ENCODE data around the gene ANXA5. TPM values are rescaled to one million over a fixed set of nuclear protein-coding genes. Genes with fewer than 3 reads are reported as not detected.
"Not testable (repeated sequence)": the region's sequence is repeated elsewhere in the genome, so short reads cannot be mapped to it uniquely, and the experiment has no call there.

ANXA5 gene
- total RNA-seq, 1 donor from 2014 or later, result 193 TPM

DNA sequence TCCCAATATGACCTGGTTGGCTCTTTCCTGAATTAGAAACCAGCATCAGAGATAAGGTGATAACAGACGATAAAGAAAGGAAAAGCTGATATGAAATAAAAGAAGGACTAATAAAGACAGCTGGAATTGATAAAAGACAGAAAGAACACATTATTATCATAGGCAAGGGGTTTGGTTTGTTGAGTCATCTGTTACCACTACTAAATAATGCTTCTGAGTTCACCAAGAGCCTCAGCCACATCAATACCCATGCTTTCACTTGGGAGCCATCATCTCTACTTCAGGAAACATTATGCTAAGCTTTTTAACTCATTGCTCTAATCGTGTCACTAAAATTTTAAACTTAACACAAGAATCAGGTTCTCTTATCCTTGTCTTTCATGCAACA is 27.6 kb downstream of the ANXA5 start:
- no peak overlapping the region for H3K9ac ChIP-seq (ENCODE audit: low read depth in 1 of 3, low read length in 3 of 3)
- peaks cover 14 to 47% (median 45%) of the 10 kb centered on the region in 3 donors for H3K36me3 ChIP-seq (ENCODE audit: control insufficient read depth in 3 of 3, insufficient read depth in 3 of 3, low read length in 3 of 3)
- no peak overlapping the region for H3K4me3 ChIP-seq (ENCODE audit: low read length in 3 of 3)
- peak overlapping the region; percentile 27 for H3K27ac ChIP-seq (ENCODE audit: low read depth, low read length)
- H3K9me3 ChIP-seq (ENCODE audit: control insufficient read depth in 3 of 3, low read length in 3 of 3), result no peaks in the 10 kb centered on the region
- peaks cover 0 to 6% (median 0%) of the 10 kb centered on the region in 3 donors for H3K4me1 ChIP-seq (ENCODE audit: control insufficient read depth in 3 of 3, insufficient read depth in 3 of 3, low read length in 3 of 3)
- H3K27me3 ChIP-seq (ENCODE audit: control insufficient read depth in 3 of 3, insufficient read depth in 3 of 3, low read length in 3 of 3), result no peaks in the 10 kb centered on the region

DNA sequence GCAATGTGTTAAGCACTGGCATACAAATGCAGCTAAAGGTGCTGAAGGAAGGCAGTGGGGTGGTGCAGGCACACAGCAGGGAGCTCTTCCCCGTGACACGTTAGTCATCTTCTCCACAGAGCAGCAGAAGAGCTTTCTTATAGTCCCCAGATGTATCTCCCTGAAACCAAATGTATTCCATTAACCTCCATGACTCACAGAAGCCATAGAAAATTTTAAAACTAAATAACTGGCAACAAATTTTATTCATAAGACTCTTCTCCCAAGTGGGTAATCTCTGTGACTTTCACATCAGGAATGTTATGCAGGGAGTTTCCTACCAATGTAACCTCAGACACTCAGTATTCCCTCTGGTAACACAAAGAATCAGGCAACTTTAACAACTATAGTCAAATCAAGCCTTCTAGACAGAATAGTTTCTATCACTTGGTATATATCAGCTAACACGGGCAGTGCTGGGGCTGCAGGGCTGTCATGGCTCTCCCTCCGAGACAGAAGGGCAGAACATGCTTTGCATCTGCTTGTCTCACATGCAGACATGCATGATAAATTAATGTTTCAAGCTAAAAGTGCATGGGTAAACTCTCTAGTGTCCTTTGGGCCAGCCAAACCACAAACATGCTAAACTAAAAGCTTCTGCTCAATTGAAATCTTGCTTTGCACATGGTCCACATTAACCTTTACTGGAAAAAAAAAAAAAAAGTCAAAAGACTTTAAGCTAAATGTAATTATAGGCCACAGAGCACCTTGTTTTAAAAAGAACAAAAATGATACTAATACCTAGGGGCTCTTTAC is 28.2 kb downstream of the ANXA5 start:
- Histone ChIP-seq H3K27ac (ENCODE audit: low read depth, low read length) (peak overlapping the region; percentile 27), H3K4me3 (ENCODE audit: low read length in 3 of 3) (no peak overlapping the region), H3K9me3 (ENCODE audit: control insufficient read depth in 3 of 3, low read length in 3 of 3) (no peaks in the 10 kb centered on the region), H3K9ac (ENCODE audit: low read depth in 1 of 3, low read length in 3 of 3) (no peak overlapping the region), H3K27me3 (ENCODE audit: control insufficient read depth in 3 of 3, insufficient read depth in 3 of 3, low read length in 3 of 3) (no peaks in the 10 kb centered on the region), H3K36me3 (ENCODE audit: control insufficient read depth in 3 of 3, insufficient read depth in 3 of 3, low read length in 3 of 3) (peaks cover 14 to 47% (median 45%) of the 10 kb centered on the region in 3 donors), H3K4me1 (ENCODE audit: control insufficient read depth in 3 of 3, insufficient read depth in 3 of 3, low read length in 3 of 3) (peaks cover 0 to 6% (median 0%) of the 10 kb centered on the region in 3 donors)

DNA sequence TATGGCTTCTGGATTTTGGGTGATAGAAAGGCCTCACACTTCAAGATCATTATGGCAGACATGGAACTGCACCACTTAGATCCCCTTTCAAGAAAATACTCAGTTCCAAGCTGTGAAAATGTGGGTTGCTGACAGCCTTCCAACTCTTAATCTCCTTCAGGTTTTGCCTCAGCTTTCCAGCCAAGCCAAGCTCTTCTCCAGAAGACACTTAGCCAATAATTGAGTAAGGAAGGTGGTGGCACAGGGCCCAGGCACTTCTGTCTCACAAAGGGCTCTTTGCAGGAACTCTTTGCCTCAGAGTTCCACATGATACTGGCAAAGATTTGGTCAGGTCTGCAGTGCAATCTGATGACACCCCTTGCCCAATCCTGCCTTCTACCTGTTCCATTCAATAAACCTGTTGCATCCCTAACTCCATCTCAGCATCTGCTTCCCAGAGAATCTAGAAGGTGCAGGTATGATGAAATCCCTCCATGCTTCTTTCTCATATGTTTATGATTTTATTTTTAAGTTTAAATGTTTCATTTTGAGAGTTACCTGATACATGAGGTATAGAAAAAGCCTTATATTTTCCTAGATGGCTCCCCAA is 30.6 kb downstream of the ANXA5 start:
- Histone ChIP-seq H3K27ac (ENCODE audit: low read depth, low read length) (no peak overlapping the region), H3K36me3 (ENCODE audit: control insufficient read depth in 3 of 3, insufficient read depth in 3 of 3, low read length in 3 of 3) (peaks cover 14 to 31% (median 23%) of the 10 kb centered on the region in 3 donors)

DNA sequence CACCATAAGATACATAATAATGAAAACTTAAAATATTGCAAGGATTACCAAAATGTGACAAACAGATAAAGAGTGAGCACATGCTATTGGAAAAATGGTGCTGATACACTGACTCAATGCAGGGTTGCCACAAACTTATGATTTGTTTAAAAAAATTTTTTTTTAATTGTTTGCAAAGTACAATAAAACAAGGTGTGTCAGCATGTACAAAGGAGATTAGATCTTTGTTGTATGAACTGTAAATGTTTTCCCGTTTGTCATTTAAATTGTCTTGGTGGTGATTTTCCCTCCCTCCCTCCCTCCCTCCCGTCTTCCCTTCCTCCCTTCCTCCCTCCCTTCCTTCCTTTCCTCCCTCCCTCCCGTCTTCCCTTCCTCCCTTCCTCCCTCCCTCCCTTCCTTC is 31.4 kb downstream of the ANXA5 start:
- Histone ChIP-seq H3K4me3 (ENCODE audit: low read length in 3 of 3) (no peak overlapping the region), H3K4me1 (ENCODE audit: control insufficient read depth in 3 of 3, insufficient read depth in 3 of 3, low read length in 3 of 3) (peaks cover 0 to 6% (median 0%) of the 10 kb centered on the region in 3 donors), H3K9ac (ENCODE audit: low read depth in 1 of 3, low read length in 3 of 3) (no peak overlapping the region), H3K9me3 (ENCODE audit: control insufficient read depth in 3 of 3, low read length in 3 of 3) (no peaks in the 10 kb centered on the region), H3K36me3 (ENCODE audit: control insufficient read depth in 3 of 3, insufficient read depth in 3 of 3, low read length in 3 of 3) (peaks cover 11 to 26% (median 18%) of the 10 kb centered on the region in 3 donors), H3K27ac (ENCODE audit: low read depth, low read length) (no peak overlapping the region), H3K27me3 (ENCODE audit: control insufficient read depth in 3 of 3, insufficient read depth in 3 of 3, low read length in 3 of 3) (no peaks in the 10 kb centered on the region)

More for the DNA sequence above, 30.6 kb downstream of the ANXA5 start:
- H3K27me3 ChIP-seq (ENCODE audit: control insufficient read depth in 3 of 3, insufficient read depth in 3 of 3, low read length in 3 of 3), result no peaks in the 10 kb centered on the region
- no peaks in the 10 kb centered on the region for H3K9me3 ChIP-seq (ENCODE audit: control insufficient read depth in 3 of 3, low read length in 3 of 3)
- peaks cover 0 to 6% (median 0%) of the 10 kb centered on the region in 3 donors for H3K4me1 ChIP-seq (ENCODE audit: control insufficient read depth in 3 of 3, insufficient read depth in 3 of 3, low read length in 3 of 3)
- no peak overlapping the region for H3K9ac ChIP-seq (ENCODE audit: low read depth in 1 of 3, low read length in 3 of 3)
- H3K4me3 ChIP-seq (ENCODE audit: low read length in 3 of 3), result no peak overlapping the region

DNA sequence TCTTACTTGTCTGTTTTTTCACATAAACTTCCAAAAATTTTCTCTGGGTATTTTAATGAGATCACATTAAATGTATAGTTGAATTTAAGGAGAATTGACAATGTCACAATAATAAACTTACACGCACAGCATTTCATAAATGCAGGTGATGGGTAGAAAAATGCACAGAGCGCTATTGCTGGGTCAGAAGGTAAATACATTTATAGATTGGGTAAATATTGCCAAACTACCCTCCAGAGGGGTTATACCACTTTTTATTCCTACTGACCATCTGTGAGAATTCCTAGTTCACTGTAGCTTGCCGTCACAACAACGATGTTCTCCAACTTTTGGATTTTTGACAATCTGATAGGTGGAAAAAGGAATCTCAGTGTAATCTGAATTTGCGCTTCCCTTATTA is 34.6 kb downstream of the ANXA5 start:
- Histone ChIP-seq H3K9me3 (ENCODE audit: control insufficient read depth in 3 of 3, low read length in 3 of 3) (no peaks in the 10 kb centered on the region), H3K9ac (ENCODE audit: low read depth in 1 of 3, low read length in 3 of 3) (no peak overlapping the region), H3K27ac (ENCODE audit: low read depth, low read length) (no peak overlapping the region), H3K4me1 (ENCODE audit: control insufficient read depth in 3 of 3, insufficient read depth in 3 of 3, low read length in 3 of 3) (peaks cover 0 to 6% (median 0%) of the 10 kb centered on the region in 3 donors), H3K36me3 (ENCODE audit: control insufficient read depth in 3 of 3, insufficient read depth in 3 of 3, low read length in 3 of 3) (peaks cover 0 to 4% (median 2%) of the 10 kb centered on the region in 3 donors), H3K4me3 (ENCODE audit: low read length in 3 of 3) (no peak overlapping the region), H3K27me3 (ENCODE audit: control insufficient read depth in 3 of 3, insufficient read depth in 3 of 3, low read length in 3 of 3) (no peaks in the 10 kb centered on the region)

DNA sequence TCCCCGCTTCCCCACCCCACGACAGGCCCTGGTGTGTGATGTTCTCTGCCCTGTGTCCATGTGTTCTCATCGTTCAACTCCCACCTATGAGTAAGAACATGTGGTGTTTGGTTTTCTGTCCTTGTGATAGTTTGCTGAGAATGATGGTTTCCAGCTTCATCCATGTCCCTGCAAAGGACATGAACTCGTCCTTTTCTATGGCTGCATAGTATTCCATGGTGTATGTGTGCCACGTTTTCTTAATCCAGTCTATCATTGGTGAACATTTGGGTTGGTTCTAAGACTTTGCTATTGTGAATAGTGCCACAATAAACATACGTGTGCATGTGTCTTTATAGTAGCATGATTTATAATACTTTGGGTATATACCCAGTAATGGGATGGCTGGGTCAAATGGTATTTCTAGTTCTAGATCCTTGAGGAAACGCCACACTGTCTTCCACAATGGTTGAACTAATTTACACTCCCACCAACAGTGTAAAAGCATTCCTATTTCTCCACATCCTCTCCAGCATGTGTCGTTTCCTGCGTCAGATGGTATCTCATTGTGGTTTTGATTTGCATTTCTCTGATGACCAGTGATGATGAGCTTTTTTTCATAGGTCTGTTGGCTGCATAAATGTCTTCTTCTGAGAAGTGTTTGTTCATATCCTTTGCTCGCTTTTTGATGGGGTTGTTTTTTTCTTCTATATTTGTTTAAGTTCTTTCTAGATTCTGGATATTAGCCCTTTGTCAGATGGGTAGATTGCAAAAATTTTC is 36.4 kb downstream of the ANXA5 start:
- not testable (repeated sequence) for H3K27ac ChIP-seq (ENCODE audit: low read depth, low read length); H3K36me3 ChIP-seq (ENCODE audit: control insufficient read depth in 3 of 3, insufficient read depth in 3 of 3, low read length in 3 of 3); H3K4me3 ChIP-seq (ENCODE audit: low read length in 3 of 3); H3K27me3 ChIP-seq (ENCODE audit: control insufficient read depth in 3 of 3, insufficient read depth in 3 of 3, low read length in 3 of 3); H3K9me3 ChIP-seq (ENCODE audit: control insufficient read depth in 3 of 3, low read length in 3 of 3); H3K4me1 ChIP-seq (ENCODE audit: control insufficient read depth in 3 of 3, insufficient read depth in 3 of 3, low read length in 3 of 3); H3K9ac ChIP-seq (ENCODE audit: low read depth in 1 of 3, low read length in 3 of 3)

DNA sequence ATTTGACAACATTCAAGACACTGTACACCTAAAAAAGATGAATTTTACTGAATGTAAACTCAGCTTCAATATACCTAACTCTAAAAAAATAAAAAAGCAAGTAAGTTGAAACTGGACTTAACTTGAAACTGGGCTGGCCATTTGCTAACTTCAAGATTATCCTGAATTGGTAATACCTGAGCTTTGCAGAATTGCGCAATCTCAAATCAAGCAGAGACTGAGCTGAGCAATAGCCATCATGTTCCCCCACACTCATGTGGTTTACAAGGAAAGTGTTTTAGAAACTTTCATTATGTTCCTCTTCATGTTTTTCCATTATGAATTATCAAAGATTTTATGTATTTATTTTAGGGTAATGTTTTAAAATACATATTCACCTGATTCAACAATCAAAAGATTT is 38.7 kb downstream of the ANXA5 start:
- H3K27me3 ChIP-seq (ENCODE audit: control insufficient read depth in 3 of 3, insufficient read depth in 3 of 3, low read length in 3 of 3), result no peaks in the 10 kb centered on the region
- no peak overlapping the region for H3K27ac ChIP-seq (ENCODE audit: low read depth, low read length)
- no peaks in the 10 kb centered on the region for H3K4me1 ChIP-seq (ENCODE audit: control insufficient read depth in 3 of 3, insufficient read depth in 3 of 3, low read length in 3 of 3)
- no peak overlapping the region for H3K4me3 ChIP-seq (ENCODE audit: low read length in 3 of 3)
- H3K9ac ChIP-seq (ENCODE audit: low read depth in 1 of 3, low read length in 3 of 3), result no peak overlapping the region
- no peaks in the 10 kb centered on the region for H3K9me3 ChIP-seq (ENCODE audit: control insufficient read depth in 3 of 3, low read length in 3 of 3)
- H3K36me3 ChIP-seq (ENCODE audit: control insufficient read depth in 3 of 3, insufficient read depth in 3 of 3, low read length in 3 of 3), result no peaks in the 10 kb centered on the region

DNA sequence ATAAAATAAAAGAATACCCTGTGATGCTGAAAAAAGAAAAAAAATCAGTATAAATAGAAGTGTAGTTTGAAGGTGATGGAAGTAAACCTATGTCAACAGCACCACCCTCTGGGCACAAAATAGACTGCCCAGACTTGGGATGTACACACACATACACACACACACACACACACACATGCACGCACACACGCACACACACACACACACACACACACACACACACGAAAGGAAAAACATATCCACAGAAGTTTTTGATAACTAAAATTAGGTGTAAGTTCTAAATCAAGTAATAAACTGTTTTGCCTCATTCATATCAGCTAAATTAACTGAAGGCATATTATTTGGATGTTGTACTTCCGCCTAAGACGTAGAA is 40.5 kb downstream of the ANXA5 start:
- H3K4me1 ChIP-seq (ENCODE audit: control insufficient read depth in 3 of 3, insufficient read depth in 3 of 3, low read length in 3 of 3), result no peaks in the 10 kb centered on the region
- no peak overlapping the region for H3K4me3 ChIP-seq (ENCODE audit: low read length in 3 of 3)
- no peaks in the 10 kb centered on the region for H3K36me3 ChIP-seq (ENCODE audit: control insufficient read depth in 3 of 3, insufficient read depth in 3 of 3, low read length in 3 of 3)
- no peak overlapping the region for H3K9ac ChIP-seq (ENCODE audit: low read depth in 1 of 3, low read length in 3 of 3)
- no peaks in the 10 kb centered on the region for H3K27me3 ChIP-seq (ENCODE audit: control insufficient read depth in 3 of 3, insufficient read depth in 3 of 3, low read length in 3 of 3)
- no peaks in the 10 kb centered on the region for H3K9me3 ChIP-seq (ENCODE audit: control insufficient read depth in 3 of 3, low read length in 3 of 3)
- no peak overlapping the region for H3K27ac ChIP-seq (ENCODE audit: low read depth, low read length)

DNA sequence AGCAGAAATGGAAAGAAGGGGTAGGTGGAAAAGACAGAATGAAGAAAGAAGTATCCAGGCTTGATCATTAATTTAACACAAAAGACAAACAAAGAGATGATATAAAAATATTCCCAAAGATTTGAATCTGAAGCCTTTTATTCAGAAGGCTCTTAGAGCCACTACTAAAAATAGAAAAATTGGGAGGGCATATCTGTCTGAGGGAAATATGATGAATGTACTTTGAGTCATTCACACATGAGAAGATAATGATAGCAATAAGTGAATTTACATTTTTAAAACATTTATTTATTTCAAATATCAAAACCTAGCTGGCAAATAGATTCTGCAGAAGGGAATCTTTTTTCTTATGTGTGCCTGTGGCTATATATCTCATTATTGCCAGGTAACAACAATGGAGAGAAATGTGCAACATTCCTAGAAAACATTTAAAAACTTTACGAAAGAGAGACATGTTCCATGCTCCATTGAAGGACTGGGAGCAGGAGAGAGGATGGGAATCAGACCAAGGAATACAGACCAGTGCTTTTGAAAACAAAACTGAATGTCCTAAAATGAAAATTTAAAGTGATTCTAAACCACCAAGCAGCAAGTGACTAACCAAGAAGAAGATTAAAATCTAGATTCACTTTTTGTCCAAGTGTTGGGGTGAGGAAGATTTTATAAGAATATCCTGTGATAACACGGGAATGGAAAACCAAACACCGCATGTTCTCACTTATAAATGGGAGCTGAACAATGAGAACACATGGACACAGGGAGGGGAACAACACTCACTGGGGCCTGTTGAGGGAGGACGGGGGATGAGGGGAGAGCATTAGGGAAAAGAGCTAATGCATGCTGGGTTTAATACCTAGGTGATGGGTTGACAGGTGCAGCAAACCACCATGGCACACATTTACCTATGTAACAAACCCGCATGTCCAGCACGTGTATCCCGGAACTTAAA is 41.2 kb downstream of the ANXA5 start:
- H3K4me3 ChIP-seq (ENCODE audit: low read length in 3 of 3), result no peak overlapping the region
- no peaks in the 10 kb centered on the region for H3K36me3 ChIP-seq (ENCODE audit: control insufficient read depth in 3 of 3, insufficient read depth in 3 of 3, low read length in 3 of 3)
- no peak overlapping the region for H3K9ac ChIP-seq (ENCODE audit: low read depth in 1 of 3, low read length in 3 of 3)
- no peaks in the 10 kb centered on the region for H3K9me3 ChIP-seq (ENCODE audit: control insufficient read depth in 3 of 3, low read length in 3 of 3)
- no peaks in the 10 kb centered on the region for H3K27me3 ChIP-seq (ENCODE audit: control insufficient read depth in 3 of 3, insufficient read depth in 3 of 3, low read length in 3 of 3)
- no peaks in the 10 kb centered on the region for H3K4me1 ChIP-seq (ENCODE audit: control insufficient read depth in 3 of 3, insufficient read depth in 3 of 3, low read length in 3 of 3)
- H3K27ac ChIP-seq (ENCODE audit: low read depth, low read length), result no peak overlapping the region
